ENCODE results near the gene MAX. TPM values are rescaled to one million over a fixed set of nuclear protein-coding genes. Genes with fewer than 3 reads are reported as not detected.

Gene MAX
- total RNA-seq, 1 donor from 2014 or later = 22.2 TPM

DNA sequence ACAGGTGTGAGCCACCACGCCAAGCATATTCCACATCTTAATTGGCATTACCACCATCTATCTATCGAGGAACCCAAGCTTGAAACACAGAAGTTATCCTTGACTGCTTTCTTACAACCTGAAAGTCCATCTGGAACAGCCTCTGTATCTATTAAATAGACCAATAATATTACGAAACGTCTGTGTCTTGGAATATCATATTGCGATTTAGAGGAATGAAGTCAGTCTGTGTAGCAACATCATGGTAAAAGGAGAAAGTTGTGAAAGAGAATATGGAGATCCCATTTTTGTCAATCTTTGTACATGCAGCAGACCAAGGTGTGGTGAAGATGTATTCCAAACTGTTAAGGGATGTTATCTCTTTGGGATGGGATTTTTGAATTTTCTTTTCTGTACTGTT is 25.8 kb upstream of the MAX start:
- no peak overlapping the region for H3K27ac ChIP-seq
- no peak overlapping the region for H2AFZ ChIP-seq (replicated peaks)
- no peaks in the 10 kb centered on the region for H3K27me3 ChIP-seq
- H4K20me1 ChIP-seq (ENCODE audit: low read depth) = no peaks in the 10 kb centered on the region
- Mint-ChIP-seq H3K27ac (no peak overlapping the region), H3K9me3 (no peaks in the 10 kb centered on the region), H3K36me3 (no peaks in the 10 kb centered on the region), H3K27me3 (ENCODE audit: insufficient read depth, low read depth) (peaks cover 6% of the 10 kb centered on the region), H3K4me1 (no peaks in the 10 kb centered on the region), H3K4me3 (no peak overlapping the region)
- no peak for TF ChIP-seq EZH2 (IDR thresholded peaks at IDR 0.05)
- no peak for TF ChIP-seq EZH2phosphoT487 (IDR thresholded peaks at IDR 0.05)
- TF ChIP-seq, protein P1, sequence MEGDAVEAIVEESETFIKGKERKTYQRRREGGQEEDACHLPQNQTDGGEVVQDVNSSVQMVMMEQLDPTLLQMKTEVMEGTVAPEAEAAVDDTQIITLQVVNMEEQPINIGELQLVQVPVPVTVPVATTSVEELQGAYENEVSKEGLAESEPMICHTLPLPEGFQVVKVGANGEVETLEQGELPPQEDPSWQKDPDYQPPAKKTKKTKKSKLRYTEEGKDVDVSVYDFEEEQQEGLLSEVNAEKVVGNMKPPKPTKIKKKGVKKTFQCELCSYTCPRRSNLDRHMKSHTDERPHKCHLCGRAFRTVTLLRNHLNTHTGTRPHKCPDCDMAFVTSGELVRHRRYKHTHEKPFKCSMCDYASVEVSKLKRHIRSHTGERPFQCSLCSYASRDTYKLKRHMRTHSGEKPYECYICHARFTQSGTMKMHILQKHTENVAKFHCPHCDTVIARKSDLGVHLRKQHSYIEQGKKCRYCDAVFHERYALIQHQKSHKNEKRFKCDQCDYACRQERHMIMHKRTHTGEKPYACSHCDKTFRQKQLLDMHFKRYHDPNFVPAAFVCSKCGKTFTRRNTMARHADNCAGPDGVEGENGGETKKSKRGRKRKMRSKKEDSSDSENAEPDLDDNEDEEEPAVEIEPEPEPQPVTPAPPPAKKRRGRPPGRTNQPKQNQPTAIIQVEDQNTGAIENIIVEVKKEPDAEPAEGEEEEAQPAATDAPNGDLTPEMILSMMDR (IDR thresholded peaks at IDR 0.05) = no peak
- no peaks in the 10 kb centered on the region for H3K79me2 ChIP-seq (ENCODE audit: low read depth)
- no peak overlapping the region for H3K4me2 ChIP-seq
- no peak overlapping the region for H3K9ac ChIP-seq
- no peaks in the 10 kb centered on the region for H3K36me3 ChIP-seq
- H3K9me3 ChIP-seq (ENCODE audit: low read depth) = no peaks in the 10 kb centered on the region
- no peaks in the 10 kb centered on the region for H3K4me1 ChIP-seq
- DNase-seq (ENCODE audit: low spot score) = no peak
- no peak overlapping the region for H3K4me3 ChIP-seq
- H3F3A ChIP-seq (ENCODE audit: low read depth) = no peaks in the 10 kb centered on the region

GRCh38 chr14:65117769-65118745 is 15.7 kb upstream of the MAX start:
- no peak overlapping the region for H3K9ac ChIP-seq
- H3K4me3 ChIP-seq = no peak overlapping the region
- no peak overlapping the region for H3K4me2 ChIP-seq
- no peaks in the 10 kb centered on the region for H3K36me3 ChIP-seq
- DNase-seq (ENCODE audit: low spot score) = no peak
- Mint-ChIP-seq H3K9me3 (no peaks in the 10 kb centered on the region), H3K4me1 (no peaks in the 10 kb centered on the region), H3K36me3 (no peaks in the 10 kb centered on the region), H3K4me3 (no peak overlapping the region), H3K27me3 (ENCODE audit: insufficient read depth, low read depth) (no peaks in the 10 kb centered on the region), H3K27ac (no peak overlapping the region)
- no peaks in the 10 kb centered on the region for H3F3A ChIP-seq (ENCODE audit: low read depth)
- no peak overlapping the region for H3K27ac ChIP-seq
- no peak overlapping the region for H2AFZ ChIP-seq (replicated peaks)
- no peaks in the 10 kb centered on the region for H3K9me3 ChIP-seq (ENCODE audit: low read depth)
- TF ChIP-seq EZH2 (IDR thresholded peaks at IDR 0.05) (no peak), EZH2phosphoT487 (IDR thresholded peaks at IDR 0.05) (no peak)
- TF ChIP-seq, protein P1 (IDR thresholded peaks at IDR 0.05) = no peak
- H3K4me1 ChIP-seq = no peaks in the 10 kb centered on the region
- H3K27me3 ChIP-seq = no peaks in the 10 kb centered on the region
- H4K20me1 ChIP-seq (ENCODE audit: low read depth) = no peaks in the 10 kb centered on the region
- no peaks in the 10 kb centered on the region for H3K79me2 ChIP-seq (ENCODE audit: low read depth)

DNA sequence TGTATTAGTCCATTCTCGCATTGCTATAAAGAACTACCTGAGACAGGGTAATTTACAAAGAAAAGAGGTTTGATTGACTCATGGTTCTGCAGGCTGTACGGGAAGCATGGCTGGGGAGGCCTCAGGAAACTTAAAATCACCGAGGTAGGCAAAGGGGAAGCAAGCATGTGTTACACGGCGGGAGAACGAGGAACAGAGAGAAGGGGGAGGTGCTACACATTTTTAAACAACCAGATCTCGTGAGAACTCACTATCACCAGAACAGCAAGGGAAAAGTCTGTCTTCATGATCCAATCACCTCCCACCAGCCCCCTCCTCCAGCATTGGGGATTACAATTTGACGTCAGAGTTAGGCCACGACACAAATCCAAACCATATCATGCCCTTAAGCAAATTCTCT is 13.3 kb upstream of the MAX start:
- H3K36me3 ChIP-seq = no peaks in the 10 kb centered on the region
- H3K4me1 ChIP-seq = no peaks in the 10 kb centered on the region
- H3K9me3 ChIP-seq (ENCODE audit: low read depth) = no peaks in the 10 kb centered on the region
- H3K27ac Mint-ChIP-seq = no peak overlapping the region
- peaks cover 3% of the 10 kb centered on the region for H3K27me3 Mint-ChIP-seq (ENCODE audit: insufficient read depth, low read depth)
- H3K27ac ChIP-seq = no peak overlapping the region
- no peak overlapping the region for H3K9ac ChIP-seq
- no peak overlapping the region for H3K4me3 Mint-ChIP-seq
- no peak overlapping the region for H3K4me2 ChIP-seq
- no peaks in the 10 kb centered on the region for H3K36me3 Mint-ChIP-seq
- no peak for DNase-seq (ENCODE audit: low spot score)
- H3K4me3 ChIP-seq = no peak overlapping the region
- H2AFZ ChIP-seq (replicated peaks) = no peak overlapping the region
- peaks cover 5% of the 10 kb centered on the region for H3K4me1 Mint-ChIP-seq
- H3K9me3 Mint-ChIP-seq = no peaks in the 10 kb centered on the region
- H4K20me1 ChIP-seq (ENCODE audit: low read depth) = no peaks in the 10 kb centered on the region
- H3K79me2 ChIP-seq (ENCODE audit: low read depth) = no peaks in the 10 kb centered on the region
- TF ChIP-seq EZH2phosphoT487 (IDR thresholded peaks at IDR 0.05) = no peak
- no peak for TF ChIP-seq EZH2 (IDR thresholded peaks at IDR 0.05)
- TF ChIP-seq, protein P1 (IDR thresholded peaks at IDR 0.05) = no peak
- no peaks in the 10 kb centered on the region for H3F3A ChIP-seq (ENCODE audit: low read depth)
- no peaks in the 10 kb centered on the region for H3K27me3 ChIP-seq

Measured in neural progenitor cell (in vitro differentiated cells).